Measurements from ENCODE around the gene TMEM151A.

Gene TMEM151A

GRCh38 chr11:66324664-66325063, 33.0 kb downstream of the TMEM151A start:
- ATAC-seq = no peak

DNA sequence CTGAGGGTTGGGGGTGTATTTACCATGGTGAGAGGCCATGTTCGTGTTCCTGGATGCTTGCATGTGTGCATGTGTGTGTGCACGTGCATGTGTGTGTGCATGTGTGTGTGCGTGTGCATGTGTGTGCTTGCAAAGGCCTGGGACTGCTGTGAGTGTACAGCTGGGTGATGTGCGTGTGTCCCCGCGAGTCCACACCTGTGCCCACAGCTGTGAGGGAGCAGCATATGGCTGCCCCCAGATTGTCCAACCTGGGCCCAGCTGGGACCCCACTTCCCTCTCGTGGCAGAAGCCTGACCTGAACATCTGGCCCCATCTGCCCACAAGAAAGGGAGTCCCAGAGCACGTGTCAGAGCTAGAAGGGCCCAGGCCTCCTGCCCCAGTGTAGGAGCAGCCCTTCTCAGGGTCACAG, 33.6 kb downstream of the TMEM151A start:
- ATAC-seq = no peak

DNA sequence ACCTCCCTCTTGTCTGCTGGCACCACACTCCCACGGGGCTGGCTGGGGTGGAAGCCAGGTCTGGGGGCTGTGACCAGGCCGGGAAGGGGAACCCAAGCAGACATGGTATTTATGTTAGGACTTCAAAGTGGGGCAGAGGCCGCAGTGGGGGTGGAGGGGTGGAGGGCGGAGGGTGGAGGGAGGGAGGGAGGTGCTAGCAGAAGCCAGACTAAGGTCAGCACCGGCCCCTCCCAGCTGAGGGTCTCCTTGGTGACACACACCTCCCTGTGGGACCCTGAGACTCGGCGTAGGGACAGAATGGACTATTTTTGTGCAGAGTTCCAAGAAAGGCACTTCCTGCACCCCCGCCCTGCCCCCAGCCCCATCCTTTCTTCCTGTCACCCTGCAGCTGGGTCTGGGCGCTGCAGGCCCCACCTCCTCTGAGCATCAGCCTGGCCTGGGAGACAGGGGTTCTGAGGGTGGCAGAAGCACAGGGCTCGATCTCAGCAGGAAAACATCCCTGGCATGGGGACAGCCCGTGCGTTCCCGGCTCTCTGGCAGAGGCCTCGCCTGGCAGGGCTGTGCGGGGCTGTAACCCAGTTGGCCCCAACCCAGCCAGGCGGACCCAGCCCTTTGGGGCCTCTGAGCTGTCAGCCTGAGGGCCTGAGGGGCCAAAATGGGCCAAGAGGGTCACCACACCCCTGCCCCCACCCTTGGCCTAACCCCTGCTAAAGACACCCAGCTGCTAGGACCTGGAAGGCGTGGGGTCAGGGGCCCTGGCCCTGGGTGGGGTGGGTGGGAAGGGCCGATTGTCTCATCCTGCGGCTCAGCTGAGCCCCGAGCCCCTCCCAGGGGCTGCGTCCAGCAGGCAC, 34.8 kb downstream of the TMEM151A start:
- no peak for ATAC-seq

DNA sequence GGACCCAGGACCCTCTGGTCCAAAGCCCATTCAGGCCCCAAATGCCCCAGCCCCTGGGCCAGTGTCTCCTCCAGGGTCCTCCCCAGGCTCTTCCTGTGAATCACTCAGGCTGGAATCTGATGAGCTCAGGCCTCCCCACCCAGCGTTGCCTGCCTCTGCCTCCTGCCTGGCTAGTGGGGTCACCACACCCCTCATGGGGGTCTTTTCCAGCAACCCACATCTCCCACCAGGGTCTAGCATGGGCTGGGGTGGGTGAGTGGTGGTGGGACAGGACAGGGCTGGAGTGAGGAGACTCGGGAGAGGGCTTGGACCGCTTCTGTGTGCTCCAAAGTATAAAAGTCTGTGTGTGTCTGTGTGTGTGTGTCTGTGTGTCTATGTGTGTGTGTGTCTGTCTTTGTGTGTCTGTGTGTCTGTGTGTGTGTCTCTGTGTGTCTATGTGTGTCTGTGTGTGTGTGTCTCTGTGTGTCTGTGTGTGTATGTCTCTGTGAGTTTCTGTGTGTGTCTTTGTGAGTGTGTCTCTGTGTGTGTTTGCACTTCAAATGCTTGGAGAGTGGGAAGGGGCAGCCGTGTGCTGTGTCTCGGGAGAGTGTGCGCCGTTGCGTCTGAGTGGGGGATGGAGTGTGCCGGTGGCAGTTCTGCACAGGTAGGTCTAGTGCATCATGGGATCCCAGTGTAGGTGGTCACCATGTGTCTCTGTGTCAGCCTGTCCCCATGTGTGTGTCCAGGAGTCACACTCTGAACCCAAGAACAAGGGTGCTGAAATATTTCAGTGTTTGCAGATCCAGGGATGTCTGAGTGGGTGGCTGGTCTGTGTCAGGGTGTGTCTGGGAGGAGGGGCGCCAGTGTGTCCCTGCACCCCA, 35.7 kb downstream of the TMEM151A start:
- ATAC-seq = no peak

DNA sequence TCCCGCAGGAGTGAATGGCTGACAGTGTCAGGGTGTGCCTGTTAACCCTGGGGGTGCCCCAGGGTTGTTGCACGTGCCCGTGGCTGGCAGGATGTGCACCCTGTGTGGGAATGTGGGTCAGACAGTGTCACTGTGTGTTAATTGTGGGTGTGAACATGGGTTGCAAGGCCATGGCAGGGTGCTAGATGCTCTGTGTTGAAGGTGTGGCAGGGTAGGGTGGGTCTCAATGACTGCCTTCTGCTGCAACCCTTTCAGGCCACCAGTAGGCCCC, 36.3 kb downstream of the TMEM151A start:
- ATAC-seq = peak; percentile 10 to 38

- peak; percentile 92 to 95 for ATAC-seq
These were observed 36.8 kb downstream of the TMEM151A start for GRCh38 chr11:66328302-66329144.

DNA sequence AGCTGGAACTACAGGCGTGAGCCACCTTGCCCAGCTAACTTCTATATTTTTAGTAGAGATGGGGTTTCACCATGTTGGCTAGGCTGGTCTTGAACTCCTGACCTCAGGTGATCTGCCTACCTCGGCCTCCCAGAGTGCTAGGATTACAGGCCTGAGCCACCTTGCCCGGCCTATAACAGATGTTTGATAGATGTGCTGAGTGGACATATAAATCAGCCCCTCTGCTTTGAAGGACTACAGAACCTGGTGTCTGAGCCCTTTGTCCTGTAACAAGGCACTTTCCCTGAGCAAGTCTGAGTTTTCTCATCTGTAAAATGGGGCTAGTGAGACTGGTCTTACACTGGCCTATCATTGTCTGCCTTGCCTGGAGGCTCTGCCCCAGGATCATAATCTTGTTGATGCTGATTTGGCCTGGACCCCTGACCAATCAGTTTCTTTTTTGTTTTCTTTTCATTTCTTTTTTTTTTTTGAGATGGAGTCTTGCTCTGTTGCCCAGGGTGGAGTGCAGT, 37.5 kb downstream of the TMEM151A start:
- no peak for ATAC-seq

DNA sequence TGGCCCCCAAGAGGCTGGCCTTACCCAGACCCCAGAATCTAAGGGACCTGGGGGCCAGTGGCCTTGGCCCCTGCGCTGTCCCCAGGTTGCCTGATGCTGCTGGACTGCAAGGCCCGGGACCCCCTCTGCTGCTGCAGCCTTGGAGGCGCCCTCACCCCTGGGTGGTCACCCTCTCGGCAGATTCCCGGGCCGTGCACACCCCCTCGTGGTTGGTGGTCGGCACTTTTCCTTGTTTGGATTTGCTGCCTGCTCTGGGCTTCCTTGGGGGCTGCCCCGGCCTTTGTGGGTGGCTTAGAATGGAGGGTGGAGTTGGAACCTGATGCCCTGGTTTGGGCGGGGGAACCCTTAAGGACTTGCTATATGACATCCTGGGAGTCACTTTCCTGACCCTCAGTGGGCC, 39.2 kb downstream of the TMEM151A start:
- no peak for ATAC-seq

DNA sequence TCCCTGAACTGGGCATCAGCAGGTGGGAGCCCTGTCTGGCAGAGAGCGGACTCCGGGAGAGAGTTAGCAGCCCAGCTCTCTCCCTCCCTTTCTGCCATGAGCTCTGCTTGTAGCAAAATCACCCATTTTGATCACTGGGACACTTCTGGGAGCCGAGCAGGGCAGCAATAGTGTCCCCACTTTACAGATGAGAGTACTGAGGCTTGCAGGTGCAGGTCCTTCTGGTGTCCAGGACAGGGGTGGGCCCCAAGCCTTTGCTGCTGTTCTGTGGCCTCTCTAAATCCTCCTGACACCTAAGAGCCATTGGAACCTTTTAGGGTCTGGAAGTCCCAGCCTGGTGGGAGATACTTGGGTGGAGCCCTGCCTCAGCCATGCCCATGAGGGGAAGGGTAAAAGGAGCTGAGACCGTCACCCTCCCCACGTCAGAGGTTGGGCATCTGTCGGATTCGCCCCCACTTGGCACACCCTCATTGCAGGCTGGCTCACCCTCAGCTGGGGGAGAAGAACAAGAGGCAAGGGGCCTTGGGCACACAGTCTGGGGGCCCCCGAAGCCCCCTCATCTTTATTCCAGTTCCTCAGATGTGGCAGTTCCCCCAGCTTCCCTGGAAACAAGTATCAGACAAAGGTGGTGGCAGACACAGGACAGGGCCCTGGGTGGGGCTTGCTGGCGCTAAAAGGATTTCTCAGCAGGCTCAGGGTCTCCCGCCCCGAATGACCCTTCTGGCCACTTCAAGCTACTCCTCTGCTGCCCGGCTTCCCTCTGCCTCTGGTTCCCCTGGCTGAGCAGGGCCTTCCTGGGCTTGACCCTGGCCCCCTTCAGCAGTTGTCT, 40.1 kb downstream of the TMEM151A start:
- ATAC-seq = no peak

GRCh38 chr11:66332371-66333219, 40.9 kb downstream of the TMEM151A start:
- no peak for ATAC-seq

GRCh38 chr11:66333220-66333877, 41.7 kb downstream of the TMEM151A start:
- no peak for ATAC-seq

GRCh38 chr11:66333896-66334604, 42.4 kb downstream of the TMEM151A start:
- no peak for ATAC-seq

DNA sequence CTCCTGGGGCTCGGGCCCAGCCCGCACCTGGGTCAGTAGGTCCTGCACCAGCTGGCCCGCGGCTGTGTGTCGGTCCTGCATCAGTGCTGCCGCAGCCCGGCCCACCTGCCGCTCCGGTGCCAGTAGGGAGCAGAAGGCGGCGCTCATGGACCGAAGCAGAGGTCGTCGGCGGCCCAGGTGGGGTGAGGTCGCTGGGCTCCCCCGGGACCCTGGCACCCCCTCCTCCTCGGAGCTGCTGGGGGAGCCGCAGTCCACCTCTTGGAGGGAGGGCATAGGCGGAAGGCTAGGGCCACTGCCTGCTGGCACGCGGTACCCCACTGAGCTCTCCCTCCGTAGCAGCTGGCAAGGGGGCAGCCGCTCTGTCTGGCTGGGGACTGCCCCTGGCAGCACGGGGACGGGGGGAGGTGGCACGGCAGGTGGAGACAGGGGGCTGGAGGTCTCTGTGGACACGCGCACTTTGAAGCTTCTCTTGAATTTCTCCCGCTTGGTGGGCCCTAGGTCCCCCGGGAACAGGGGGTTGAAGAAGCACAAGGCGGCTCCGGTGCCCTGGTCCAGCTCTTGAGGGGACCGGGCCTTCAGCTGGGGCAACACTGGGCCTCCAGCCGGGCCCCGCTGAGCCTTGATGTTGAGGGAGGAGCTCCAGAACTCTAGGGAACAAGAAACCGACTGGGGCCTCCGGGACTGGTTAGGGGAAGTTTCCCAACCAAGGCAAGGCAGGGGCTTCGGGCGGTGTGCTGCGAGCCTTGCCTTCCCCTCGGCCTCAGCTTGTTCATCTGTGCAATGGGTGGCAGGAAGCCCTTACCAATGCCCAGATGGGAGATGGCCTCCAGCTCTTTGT, 43.1 kb downstream of the TMEM151A start:
- ATAC-seq = no peak

GRCh38 chr11:66335531-66336233, 44.0 kb downstream of the TMEM151A start:
- no peak for ATAC-seq

GRCh38 chr11:66336234-66337102, 44.8 kb downstream of the TMEM151A start, which contains the start of gene RIN1:
Gene RIN1, minus strand, starts transcription at chr11:66336434. Its CDS starts 32 bp downstream, at chr11:66336402.
- peak; percentile 83 for ATAC-seq

GRCh38 chr11:66337103-66337899, 45.6 kb downstream of the TMEM151A start:
- ATAC-seq = no peak
